Measurements from ENCODE around the gene LHFPL2. TPM values are rescaled to one million over a fixed set of nuclear protein-coding genes. Genes with fewer than 3 reads are reported as not detected.
"Not testable (repeated sequence)": the region's sequence is repeated elsewhere in the genome, so short reads cannot be mapped to it uniquely, and the experiment has no call there.

The LHFPL2 gene
- total RNA-seq, 1 experiment from 2014 or later, result 25.9 TPM

GRCh38 chr5:78621291-78621738, 27.3 kb downstream of the LHFPL2 start:
- DNase-seq (ENCODE audit: low read depth), result no peak

GRCh38 chr5:78620119-78620518, 28.5 kb downstream of the LHFPL2 start:
- DNase-seq (ENCODE audit: low read depth), result not testable (repeated sequence)

GRCh38 chr5:78618303-78618702, 30.3 kb downstream of the LHFPL2 start:
- DNase-seq (ENCODE audit: low read depth), result no peak

- DNase-seq (ENCODE audit: low read depth), result peak; percentile 31
Observed at GRCh38 chr5:78615697-78616096, 32.9 kb downstream of the LHFPL2 start.

GRCh38 chr5:78614816-78615215, 33.8 kb downstream of the LHFPL2 start:
- no peak for DNase-seq (ENCODE audit: low read depth)

GRCh38 chr5:78613756-78614155, 34.8 kb downstream of the LHFPL2 start:
- no peak for DNase-seq (ENCODE audit: low read depth)

- DNase-seq (ENCODE audit: low read depth), result no peak
Observed at GRCh38 chr5:78613151-78613533, 35.4 kb downstream of the LHFPL2 start.

- DNase-seq (ENCODE audit: low read depth), result no peak
Observed at GRCh38 chr5:78612227-78613150, 36.1 kb downstream of the LHFPL2 start.

- peak; percentile 16 for DNase-seq (ENCODE audit: low read depth)
Observed at GRCh38 chr5:78611126-78611605, 37.4 kb downstream of the LHFPL2 start.

GRCh38 chr5:78610636-78611035, 37.9 kb downstream of the LHFPL2 start:
- no peak for DNase-seq (ENCODE audit: low read depth)

GRCh38 chr5:78610163-78610583, 38.4 kb downstream of the LHFPL2 start:
- DNase-seq (ENCODE audit: low read depth), result peak; percentile 15

- no peak for DNase-seq (ENCODE audit: low read depth)
Observed at GRCh38 chr5:78607864-78608263, 40.7 kb downstream of the LHFPL2 start.

GRCh38 chr5:78606241-78606640, 42.3 kb downstream of the LHFPL2 start:
- DNase-seq (ENCODE audit: low read depth), result no peak

- peak; percentile 36 for DNase-seq (ENCODE audit: low read depth)
Observed at GRCh38 chr5:78605611-78606010, 43.0 kb downstream of the LHFPL2 start.

GRCh38 chr5:78604689-78605285, 43.8 kb downstream of the LHFPL2 start:
- no peak for DNase-seq (ENCODE audit: low read depth)

GRCh38 chr5:78603636-78604175, 44.9 kb downstream of the LHFPL2 start:
- no peak for DNase-seq (ENCODE audit: low read depth)

GRCh38 chr5:78602400-78602799, 46.2 kb downstream of the LHFPL2 start:
- DNase-seq (ENCODE audit: low read depth), result no peak

GRCh38 chr5:78601559-78602314, 46.8 kb downstream of the LHFPL2 start:
- DNase-seq (ENCODE audit: low read depth), result peak; percentile 22

- no peak for DNase-seq (ENCODE audit: low read depth)
Observed at GRCh38 chr5:78600687-78601414, 47.7 kb downstream of the LHFPL2 start.

- no peak for DNase-seq (ENCODE audit: low read depth)
Observed at GRCh38 chr5:78598973-78599372, 49.6 kb downstream of the LHFPL2 start.

- peak; percentile 58 for DNase-seq (ENCODE audit: low read depth)
Observed at GRCh38 chr5:78597974-78598371, 50.6 kb downstream of the LHFPL2 start.
